IPS-18c (cell line): ENCODE data around the gene GAL3ST1.
"Not testable (repeated sequence)": the region's sequence is repeated elsewhere in the genome, so short reads cannot be mapped to it uniquely, and the experiment has no call there.

Experiments
- H3K4me3 ChIP-seq: 2 replicates; pipeline ENCODE4 v1.7.0; 2013; ENCODE audit warnings: low read depth, mild to moderate bottlenecking, low read length, moderate library complexity; ENCODE audit not compliant: insufficient read depth
- H3K9me3 ChIP-seq: one replicate; pipeline ENCODE4 v1.6.1; 2013; ENCODE audit warnings: mild to moderate bottlenecking, low read length, moderate library complexity; ENCODE audit not compliant: control insufficient read depth, insufficient read depth

GAL3ST1 gene

GRCh38 chr22:30574095-30574981 lies at the start of gene GAL3ST1:
Gene GAL3ST1 (minus strand): TSS chr22:30574665. CDS start chr22:30557392, 17,273 bp downstream.
- peak within 1 kb of the TSS; percentile 68 for H3K4me3 ChIP-seq

GRCh38 chr22:30619909-30620308 lies 45.4 kb upstream of the GAL3ST1 start:
- H3K4me3 ChIP-seq, H3K9me3 ChIP-seq: not testable (repeated sequence)

More at GRCh38 chr22:30574095-30574981, at the start of gene GAL3ST1:
- no peaks in the 10 kb centered on the region for H3K9me3 ChIP-seq

- H3K9me3 ChIP-seq: no peaks in the 10 kb centered on the region
- no peak overlapping the region for H3K4me3 ChIP-seq
Observed at GRCh38 chr22:30617819-30618218, 43.4 kb upstream of the GAL3ST1 start.

- Histone ChIP-seq H3K9me3 (no peaks in the 10 kb centered on the region), H3K4me3 (no peak overlapping the region)
Observed at GRCh38 chr22:30615543-30615954, 41.1 kb upstream of the GAL3ST1 start.

GRCh38 chr22:30614879-30615278 lies 40.4 kb upstream of the GAL3ST1 start:
- no peaks in the 10 kb centered on the region for H3K9me3 ChIP-seq
- no peak overlapping the region for H3K4me3 ChIP-seq

GRCh38 chr22:30614268-30614667 lies 39.8 kb upstream of the GAL3ST1 start:
- no peaks in the 10 kb centered on the region for H3K9me3 ChIP-seq
- no peak overlapping the region for H3K4me3 ChIP-seq

GRCh38 chr22:30612789-30613188 lies 38.3 kb upstream of the GAL3ST1 start:
- Histone ChIP-seq H3K9me3 (no peaks in the 10 kb centered on the region), H3K4me3 (no peak overlapping the region)

GRCh38 chr22:30611197-30611596 lies 36.7 kb upstream of the GAL3ST1 start:
- no peaks in the 10 kb centered on the region for H3K9me3 ChIP-seq
- no peak overlapping the region for H3K4me3 ChIP-seq

- H3K9me3 ChIP-seq: no peaks in the 10 kb centered on the region
- H3K4me3 ChIP-seq: no peak overlapping the region
Observed at GRCh38 chr22:30610299-30610698, 35.8 kb upstream of the GAL3ST1 start.

- Histone ChIP-seq H3K9me3 (no peaks in the 10 kb centered on the region), H3K4me3 (no peak overlapping the region)
Observed at GRCh38 chr22:30609260-30610185, 35.1 kb upstream of the GAL3ST1 start.

- H3K4me3 ChIP-seq: no peak overlapping the region; the same call in 1 of the 2 replicates
- no peaks in the 10 kb centered on the region for H3K9me3 ChIP-seq
Observed at GRCh38 chr22:30607939-30608338, 33.5 kb upstream of the GAL3ST1 start.

GRCh38 chr22:30607300-30607930 lies 33.0 kb upstream of the GAL3ST1 start:
- Histone ChIP-seq H3K9me3 (no peaks in the 10 kb centered on the region), H3K4me3 (peak overlapping the region; percentile 61)

GRCh38 chr22:30606455-30607299 lies 32.2 kb upstream of the GAL3ST1 start, which contains the start of gene TCN2:
Gene TCN2 (plus strand): TSS chr22:30607174. CDS start chr22:30607332, 158 bp downstream.
- Histone ChIP-seq H3K9me3 (no peaks in the 10 kb centered on the region), H3K4me3 (peak within 1 kb of the TSS; percentile 61)

- no peaks in the 10 kb centered on the region for H3K9me3 ChIP-seq
- no peak overlapping the region for H3K4me3 ChIP-seq
Observed at GRCh38 chr22:30605449-30606110, 31.1 kb upstream of the GAL3ST1 start.

- Histone ChIP-seq H3K4me3 (no peak overlapping the region), H3K9me3 (no peaks in the 10 kb centered on the region)
Observed at GRCh38 chr22:30604723-30605122, 30.3 kb upstream of the GAL3ST1 start.

GRCh38 chr22:30603801-30604200 lies 29.3 kb upstream of the GAL3ST1 start:
- no peaks in the 10 kb centered on the region for H3K9me3 ChIP-seq
- no peak overlapping the region for H3K4me3 ChIP-seq
